Activated T-helper 17 cell treated with anti-CD3 and anti-CD28 coated beads, Interleukin-2, amount 50 U/mL, for 72 hours (primary cell): ENCODE measurements around the gene LSAMP. TPM values are rescaled to one million over a fixed set of nuclear protein-coding genes. Genes with fewer than 3 reads are reported as not detected.

Experiments
- ATAC-seq: fragments of 150-1000 bp; cut with Tn5 transposase; replicated peaks from 2 replicates; pipeline ENCODE4 v1.10.0; 2021; ENCODE audit warnings: mild to moderate bottlenecking, moderate library complexity
- H3K27ac Mint-ChIP-seq: one replicate; pipeline ENCODE4 v1.8.0; 2022; ENCODE audit warnings: mixed read lengths
- H3K27me3 Mint-ChIP-seq: one replicate; pipeline ENCODE4 v1.8.0; 2022; ENCODE audit warnings: mixed read lengths
- H3K36me3 Mint-ChIP-seq: one replicate; pipeline ENCODE4 v1.8.0; 2022; ENCODE audit warnings: low read depth, mild to moderate bottlenecking, mixed read lengths
- H3K4me1 Mint-ChIP-seq: one replicate; pipeline ENCODE4 v1.8.0; 2022; ENCODE audit warnings: mixed read lengths
- H3K4me3 Mint-ChIP-seq: one replicate; pipeline ENCODE4 v1.8.0; 2022; ENCODE audit warnings: mild to moderate bottlenecking, mixed read lengths
- H3K9me3 Mint-ChIP-seq: one replicate; pipeline ENCODE4 v1.8.0; 2022; ENCODE audit warnings: mixed read lengths
- total RNA-seq, 2 donors: library from RNA; stranded (reverse); gene quantifications; one replicate each; pipeline ENCODE4 v1.2.3, GENCODE V29; 2022

Gene LSAMP
- total RNA-seq, 2 donors from 2014 or later = not detected

DNA sequence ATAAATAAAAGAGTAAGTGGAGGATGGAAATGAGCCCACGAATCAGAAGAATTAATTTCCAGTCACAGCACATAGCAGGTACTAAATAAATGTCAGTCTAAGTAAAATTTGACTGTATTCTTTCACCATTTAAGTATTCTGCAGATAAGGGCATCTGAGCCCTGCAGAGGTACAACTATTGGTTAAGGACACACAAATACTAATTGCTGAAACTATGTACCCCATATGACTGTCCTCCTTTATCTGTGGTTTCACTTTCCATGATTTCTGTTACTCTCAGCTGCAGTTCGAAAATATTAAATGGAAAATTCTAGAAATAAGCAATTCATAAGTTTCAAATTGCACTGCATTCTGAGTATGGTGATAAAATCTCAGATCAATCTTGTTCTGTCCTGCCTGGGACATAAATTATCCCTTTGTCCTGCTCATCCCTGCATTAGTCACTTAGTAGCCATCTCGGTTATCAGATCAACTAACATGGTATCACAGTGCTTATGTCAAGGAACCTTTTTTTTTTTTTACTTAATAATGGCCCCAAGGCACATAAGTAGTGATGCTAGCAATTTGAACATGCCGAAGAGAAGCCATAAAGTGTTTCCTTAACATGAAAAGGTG lies 95.1 kb downstream of the LSAMP start:
- Mint-ChIP-seq H3K4me3 (no peak overlapping the region), H3K36me3 (no peaks in the 10 kb centered on the region), H3K9me3 (peaks cover 7% of the 10 kb centered on the region), H3K4me1 (no peaks in the 10 kb centered on the region), H3K27me3 (no peaks in the 10 kb centered on the region), H3K27ac (no peak overlapping the region)
- ATAC-seq = no peak

DNA sequence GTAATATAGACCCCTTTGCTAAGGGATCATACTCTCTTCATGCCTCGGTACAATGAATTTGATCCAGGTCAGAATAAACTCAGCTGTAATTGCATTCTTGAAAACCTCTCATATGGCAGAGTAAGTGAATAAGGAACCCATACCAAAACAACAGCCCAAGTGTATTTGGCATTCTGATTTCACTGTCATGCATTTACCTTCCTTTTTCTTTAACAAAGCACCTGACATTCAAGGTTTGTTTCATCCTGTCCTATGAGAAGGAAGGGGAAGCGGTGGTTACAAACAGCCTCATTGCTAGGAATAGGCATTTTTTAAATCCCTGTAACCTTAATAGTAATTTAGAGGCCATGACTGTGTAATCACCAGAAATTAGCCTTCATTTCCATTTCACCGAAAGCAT lies 97.1 kb downstream of the LSAMP start:
- no peak for ATAC-seq
- no peaks in the 10 kb centered on the region for H3K36me3 Mint-ChIP-seq
- H3K27me3 Mint-ChIP-seq = no peaks in the 10 kb centered on the region

DNA sequence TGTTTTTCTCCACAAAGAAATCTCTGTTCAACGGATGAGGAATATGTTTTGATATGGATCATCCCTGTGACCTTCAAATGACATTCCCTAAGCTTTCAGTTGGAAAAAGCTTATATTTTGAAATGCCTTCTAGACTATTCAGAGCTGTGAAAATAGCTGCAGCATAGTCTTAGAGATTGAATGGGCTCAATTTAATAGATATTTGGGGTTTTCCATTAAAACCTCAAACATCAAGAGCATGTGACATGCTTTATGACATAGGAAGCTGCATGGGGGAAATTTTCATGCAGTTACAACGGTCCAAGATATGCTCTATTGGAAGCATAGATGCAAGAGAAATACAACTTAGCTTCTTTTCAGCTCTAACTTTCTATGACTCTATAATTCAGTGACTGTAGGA lies 102.8 kb downstream of the LSAMP start:
- Mint-ChIP-seq H3K36me3 (no peaks in the 10 kb centered on the region), H3K4me1 (no peaks in the 10 kb centered on the region), H3K27ac (no peak overlapping the region), H3K4me3 (no peak overlapping the region), H3K9me3 (peaks cover 4% of the 10 kb centered on the region), H3K27me3 (no peaks in the 10 kb centered on the region)
- no peak for ATAC-seq

More for the DNA sequence above, 97.1 kb downstream of the LSAMP start:
- no peaks in the 10 kb centered on the region for H3K4me1 Mint-ChIP-seq
- no peak overlapping the region for H3K4me3 Mint-ChIP-seq
- H3K9me3 Mint-ChIP-seq = peaks cover 7% of the 10 kb centered on the region
- H3K27ac Mint-ChIP-seq = no peak overlapping the region

DNA sequence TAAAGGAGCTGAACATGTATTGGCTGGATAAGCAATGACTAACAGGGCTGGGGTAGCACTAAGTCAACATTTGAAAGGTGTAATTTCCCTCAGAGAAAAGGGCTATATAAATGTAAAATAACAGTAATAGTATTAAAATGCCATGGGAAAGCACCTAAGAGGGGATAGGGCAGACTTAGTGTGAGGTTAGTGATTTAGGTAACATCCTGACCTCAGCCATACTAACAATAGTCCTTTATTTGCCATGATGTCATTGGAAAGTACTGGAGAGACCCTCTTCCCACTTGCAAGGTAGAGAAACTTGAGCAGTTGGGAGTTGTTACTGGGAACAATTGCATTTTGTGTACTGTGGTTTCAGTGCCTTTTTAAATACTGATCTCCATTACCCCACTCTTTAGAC lies 103.4 kb downstream of the LSAMP start:
- no peak for ATAC-seq
- H3K27ac Mint-ChIP-seq = no peak overlapping the region
- H3K4me1 Mint-ChIP-seq = no peaks in the 10 kb centered on the region
- H3K9me3 Mint-ChIP-seq = peaks cover 4% of the 10 kb centered on the region
- no peaks in the 10 kb centered on the region for H3K27me3 Mint-ChIP-seq
- no peak overlapping the region for H3K4me3 Mint-ChIP-seq
- H3K36me3 Mint-ChIP-seq = no peaks in the 10 kb centered on the region

DNA sequence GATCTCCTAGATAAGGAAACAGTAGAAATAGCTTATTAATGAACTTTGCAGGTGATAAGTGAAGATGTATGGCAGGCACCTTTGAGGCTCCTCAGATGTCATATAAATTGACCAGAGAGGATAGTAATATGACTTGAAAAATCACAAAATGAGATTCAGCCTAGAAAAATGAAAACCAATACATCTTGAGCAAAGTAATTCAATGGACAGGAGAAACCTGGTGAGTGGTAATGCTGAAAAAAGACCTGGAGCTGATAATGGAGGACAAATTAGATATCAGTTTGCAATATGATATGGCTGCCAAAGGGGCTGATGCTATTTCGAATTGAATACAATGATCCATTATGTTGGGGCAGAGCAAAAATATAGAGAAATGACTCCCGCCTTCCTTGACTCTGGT lies 103.9 kb downstream of the LSAMP start:
- H3K36me3 Mint-ChIP-seq = no peaks in the 10 kb centered on the region
- no peak for ATAC-seq
- H3K4me1 Mint-ChIP-seq = no peaks in the 10 kb centered on the region
- H3K27me3 Mint-ChIP-seq = no peaks in the 10 kb centered on the region
- H3K27ac Mint-ChIP-seq = no peak overlapping the region
- H3K9me3 Mint-ChIP-seq = peaks cover 4% of the 10 kb centered on the region
- no peak overlapping the region for H3K4me3 Mint-ChIP-seq

DNA sequence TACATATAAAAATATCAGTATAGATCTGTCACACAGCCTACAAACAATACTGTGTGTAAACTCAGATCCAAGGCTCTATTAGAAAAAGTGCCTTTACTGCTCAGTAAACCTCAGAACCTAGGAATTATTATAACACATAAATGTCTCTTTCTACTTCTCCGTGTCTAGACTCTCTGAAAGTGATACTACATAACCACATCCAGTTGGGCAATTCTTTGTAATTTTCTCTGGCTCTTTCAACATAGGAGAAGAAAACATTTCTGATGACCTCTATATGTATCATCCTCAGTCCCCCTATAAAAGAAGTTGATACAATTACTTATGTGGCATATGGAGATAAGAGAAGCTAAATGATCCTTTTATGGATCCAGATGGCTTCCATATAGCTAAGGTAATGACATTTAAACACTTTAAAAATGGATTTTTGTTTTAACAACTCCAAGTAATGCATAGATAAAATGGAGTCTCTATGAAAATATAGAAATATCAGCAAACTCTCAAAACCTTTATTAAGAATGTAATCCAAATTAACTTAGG lies 104.5 kb downstream of the LSAMP start:
- Mint-ChIP-seq H3K36me3 (no peaks in the 10 kb centered on the region), H3K27me3 (no peaks in the 10 kb centered on the region), H3K4me1 (no peaks in the 10 kb centered on the region), H3K27ac (no peak overlapping the region), H3K9me3 (peaks cover 4% of the 10 kb centered on the region), H3K4me3 (no peak overlapping the region)
- ATAC-seq = no peak

DNA sequence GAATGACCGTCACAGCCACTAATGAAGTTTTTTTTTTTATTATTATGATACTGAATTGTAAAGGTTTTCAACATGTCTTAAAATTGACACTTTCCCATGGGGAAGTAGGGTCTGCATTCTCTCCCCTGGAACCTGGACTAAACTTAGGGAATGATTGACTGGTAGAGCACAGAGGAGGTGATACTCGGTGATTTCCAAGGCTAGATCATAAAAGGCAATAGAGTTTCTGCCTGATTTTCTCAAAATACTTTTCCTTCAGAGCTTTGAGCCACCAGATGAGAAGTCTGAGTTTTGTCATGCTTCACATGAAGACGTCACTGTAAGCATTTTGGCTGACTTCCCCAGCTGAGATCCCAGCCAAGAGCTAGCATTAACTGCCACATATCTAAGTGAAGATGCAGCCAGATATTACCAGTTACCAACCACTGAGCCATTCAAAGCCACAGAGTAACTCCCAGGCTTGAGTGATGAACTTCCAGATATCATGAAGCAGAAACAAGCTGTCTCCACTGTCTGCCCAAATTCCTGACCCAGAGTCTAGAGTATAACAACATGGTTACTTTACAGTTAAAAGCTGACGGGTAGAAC lies 105.8 kb downstream of the LSAMP start:
- no peaks in the 10 kb centered on the region for H3K4me1 Mint-ChIP-seq
- H3K27me3 Mint-ChIP-seq = no peaks in the 10 kb centered on the region
- H3K27ac Mint-ChIP-seq = no peak overlapping the region
- H3K4me3 Mint-ChIP-seq = no peak overlapping the region
- no peak for ATAC-seq
- peaks cover 4% of the 10 kb centered on the region for H3K9me3 Mint-ChIP-seq
- H3K36me3 Mint-ChIP-seq = no peaks in the 10 kb centered on the region

DNA sequence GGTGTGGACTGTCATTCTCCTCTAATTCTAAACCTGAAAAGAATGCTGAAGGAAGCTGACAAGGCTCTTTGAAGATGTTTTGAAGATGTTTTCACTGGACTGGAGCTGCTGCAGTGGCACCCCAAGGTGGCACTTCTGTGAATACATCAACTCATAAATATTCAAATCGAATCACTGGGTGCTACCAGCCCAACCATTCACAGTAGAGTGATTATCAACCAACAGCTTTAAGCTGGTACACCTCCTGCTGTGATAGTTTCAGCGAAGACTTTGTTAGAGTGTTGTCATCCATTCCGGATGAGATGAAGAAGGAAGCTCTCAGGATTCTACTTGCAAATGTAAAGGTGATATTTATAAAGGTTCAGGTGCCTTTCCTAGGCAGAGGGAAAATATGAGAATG lies 106.6 kb downstream of the LSAMP start:
- H3K9me3 Mint-ChIP-seq = peaks cover 4% of the 10 kb centered on the region
- ATAC-seq = no peak
- no peaks in the 10 kb centered on the region for H3K36me3 Mint-ChIP-seq
- no peaks in the 10 kb centered on the region for H3K27me3 Mint-ChIP-seq
- H3K4me1 Mint-ChIP-seq = no peaks in the 10 kb centered on the region
- H3K27ac Mint-ChIP-seq = no peak overlapping the region
- H3K4me3 Mint-ChIP-seq = no peak overlapping the region

DNA sequence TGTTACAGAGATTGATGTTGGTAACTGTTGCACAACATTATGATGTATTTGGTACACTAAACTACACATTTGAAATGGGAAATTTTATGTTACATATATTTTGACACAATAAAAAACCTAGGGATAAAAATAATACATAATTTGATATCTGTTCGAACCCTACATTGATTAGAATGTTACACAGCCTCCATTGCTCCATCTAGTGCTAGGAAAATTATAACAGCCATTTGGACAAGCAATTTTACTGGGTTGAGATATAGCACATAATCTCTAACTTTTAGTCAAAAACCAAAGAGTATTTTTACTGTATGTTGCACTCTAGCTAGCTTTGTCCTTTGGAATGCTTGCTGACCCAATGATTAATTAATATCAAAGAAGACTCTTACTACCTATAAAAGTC lies 108.1 kb downstream of the LSAMP start:
- H3K27ac Mint-ChIP-seq = no peak overlapping the region
- no peak for ATAC-seq
- no peaks in the 10 kb centered on the region for H3K36me3 Mint-ChIP-seq
- H3K4me1 Mint-ChIP-seq = no peaks in the 10 kb centered on the region
- no peak overlapping the region for H3K4me3 Mint-ChIP-seq
- H3K27me3 Mint-ChIP-seq = no peaks in the 10 kb centered on the region
- no peaks in the 10 kb centered on the region for H3K9me3 Mint-ChIP-seq

DNA sequence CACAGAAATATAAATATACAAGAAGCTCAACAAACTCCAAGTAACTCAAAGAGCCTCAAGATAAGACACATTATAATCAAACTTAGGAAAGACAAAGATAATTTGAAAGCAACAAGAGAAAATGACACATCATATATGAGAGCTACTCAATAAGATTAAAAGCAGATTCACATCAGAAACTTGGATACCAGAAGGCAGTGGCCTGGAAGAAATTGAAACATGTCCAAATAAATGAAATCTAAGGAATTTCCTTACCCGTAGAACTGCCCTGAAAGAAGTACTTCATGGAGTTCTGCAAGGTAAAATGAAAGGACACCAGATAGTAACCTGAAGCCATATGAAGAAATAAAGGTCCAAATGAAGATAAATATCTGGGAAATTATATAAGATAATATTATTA lies 113.9 kb downstream of the LSAMP start:
- Mint-ChIP-seq H3K27me3 (no peaks in the 10 kb centered on the region), H3K4me1 (no peaks in the 10 kb centered on the region), H3K36me3 (no peaks in the 10 kb centered on the region), H3K27ac (no peak overlapping the region), H3K9me3 (peaks cover 4% of the 10 kb centered on the region), H3K4me3 (no peak overlapping the region)
- ATAC-seq = no peak

DNA sequence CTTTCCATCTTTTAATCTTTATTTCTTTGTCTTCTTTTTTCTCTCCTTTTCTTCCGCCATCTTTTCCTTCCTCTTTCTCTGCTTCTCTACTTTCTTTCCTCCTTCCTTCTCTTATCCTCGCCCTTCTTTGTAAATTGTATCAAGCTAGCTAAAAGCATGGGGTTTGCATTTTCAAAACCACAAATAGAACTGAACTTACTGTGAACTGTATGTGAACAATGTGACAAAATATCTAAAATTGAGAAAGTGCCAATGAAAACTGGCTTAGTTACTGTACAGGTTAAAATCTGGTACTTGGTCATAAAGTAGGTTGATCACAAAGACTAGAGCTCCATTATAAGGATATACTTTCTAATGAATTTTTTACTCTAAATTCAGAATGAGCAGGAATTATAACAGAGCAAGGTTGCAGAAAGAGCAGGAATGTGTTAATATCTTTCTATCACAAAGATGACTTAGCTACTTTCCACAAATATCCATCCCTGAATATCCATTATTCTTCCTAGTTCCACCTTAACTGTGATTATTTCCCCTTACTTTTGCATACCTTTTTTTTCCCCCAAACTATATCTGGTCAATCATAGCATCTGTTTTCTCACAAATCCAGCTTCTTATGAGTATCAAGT lies 122.4 kb downstream of the LSAMP start:
- Mint-ChIP-seq H3K9me3 (peaks cover 9% of the 10 kb centered on the region), H3K27ac (no peak overlapping the region), H3K4me1 (no peaks in the 10 kb centered on the region), H3K36me3 (no peaks in the 10 kb centered on the region), H3K27me3 (no peaks in the 10 kb centered on the region), H3K4me3 (no peak overlapping the region)
- ATAC-seq = no peak

DNA sequence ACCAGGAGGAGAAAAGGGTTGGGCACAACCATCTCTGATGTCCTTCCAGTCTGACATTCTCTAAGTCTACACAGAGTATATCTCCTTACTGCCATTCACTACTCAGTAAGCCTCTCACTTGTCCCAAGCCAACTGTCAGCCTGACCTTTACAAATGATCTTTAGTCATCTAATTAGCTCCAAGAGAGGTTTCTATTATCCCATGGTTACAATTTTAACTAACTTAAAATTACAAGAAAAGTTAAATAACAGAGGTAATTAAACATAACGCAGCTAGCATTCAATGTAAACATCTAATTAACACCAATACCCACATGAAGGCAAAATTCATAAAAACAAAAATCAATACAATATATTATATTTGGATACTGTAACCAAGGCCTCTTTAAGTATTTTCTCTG lies 126.9 kb downstream of the LSAMP start:
- no peak overlapping the region for H3K4me3 Mint-ChIP-seq
- no peaks in the 10 kb centered on the region for H3K36me3 Mint-ChIP-seq
- no peaks in the 10 kb centered on the region for H3K27me3 Mint-ChIP-seq
- H3K27ac Mint-ChIP-seq = no peak overlapping the region
- H3K4me1 Mint-ChIP-seq = no peaks in the 10 kb centered on the region
- ATAC-seq = no peak
- H3K9me3 Mint-ChIP-seq = peaks cover 5% of the 10 kb centered on the region

DNA sequence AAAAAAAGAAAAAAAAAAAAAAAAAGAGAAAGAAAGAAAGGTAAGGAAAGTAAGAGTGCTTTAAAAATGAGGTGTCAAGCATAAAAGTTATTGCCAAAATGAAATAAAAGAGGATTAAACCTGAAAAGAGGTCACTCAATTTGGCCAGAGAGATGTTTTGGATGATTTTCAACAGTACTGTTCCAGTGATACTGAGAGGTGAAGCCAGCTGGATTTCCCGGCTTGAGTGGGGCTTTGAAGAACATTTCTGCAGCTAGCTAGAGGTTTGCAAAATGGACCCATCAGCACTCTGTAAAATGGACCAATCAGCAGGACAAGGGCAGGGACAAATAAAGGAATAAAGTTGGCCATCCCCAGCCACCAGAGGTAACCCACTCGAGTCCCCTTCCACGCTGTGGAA lies 128.5 kb downstream of the LSAMP start:
- no peak for ATAC-seq
- no peaks in the 10 kb centered on the region for H3K4me1 Mint-ChIP-seq
- no peaks in the 10 kb centered on the region for H3K27me3 Mint-ChIP-seq
- H3K9me3 Mint-ChIP-seq = no peaks in the 10 kb centered on the region
- no peak overlapping the region for H3K27ac Mint-ChIP-seq
- H3K36me3 Mint-ChIP-seq = no peaks in the 10 kb centered on the region
- H3K4me3 Mint-ChIP-seq = no peak overlapping the region

DNA sequence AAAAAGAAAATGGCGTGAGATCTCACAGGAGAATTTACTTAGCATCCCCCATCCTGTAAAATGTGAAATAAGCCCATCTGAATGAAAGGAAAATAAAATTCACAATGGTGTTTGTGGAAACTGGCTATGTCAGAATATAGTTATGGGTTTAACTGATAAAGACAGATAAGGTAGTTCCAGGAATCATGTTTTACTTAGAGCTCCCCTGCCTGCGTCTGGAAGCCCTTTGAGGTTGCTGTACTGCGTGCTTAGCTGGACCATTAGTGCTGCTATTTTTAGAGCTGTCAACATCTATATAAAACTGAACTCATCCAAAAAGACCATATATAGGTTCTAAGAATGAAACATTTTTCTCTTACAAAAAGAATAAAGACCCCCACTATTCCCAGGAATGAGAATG lies 130.8 kb downstream of the LSAMP start:
- no peak overlapping the region for H3K27ac Mint-ChIP-seq
- no peak for ATAC-seq

DNA sequence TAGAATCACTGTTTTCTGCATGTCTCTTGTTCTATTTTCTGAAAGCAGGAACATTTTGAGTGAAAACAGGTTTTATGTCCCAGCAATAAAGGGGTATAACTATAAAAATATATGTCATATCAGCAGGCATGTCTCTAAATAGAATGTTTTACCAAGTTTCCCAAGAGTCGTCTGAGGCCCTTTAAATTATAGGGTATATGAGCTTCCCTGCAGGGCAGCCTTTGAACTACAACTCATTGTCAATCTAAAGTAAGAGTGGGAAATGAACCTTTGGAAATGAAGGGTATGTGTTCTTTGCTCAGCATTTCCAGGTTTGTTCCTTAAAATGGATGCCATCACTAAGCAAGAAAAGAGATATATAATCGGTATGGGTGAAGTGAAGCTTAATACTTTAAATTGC lies 138.6 kb downstream of the LSAMP start:
- Mint-ChIP-seq H3K36me3 (no peaks in the 10 kb centered on the region), H3K4me1 (no peaks in the 10 kb centered on the region), H3K4me3 (no peak overlapping the region), H3K27me3 (no peaks in the 10 kb centered on the region), H3K27ac (no peak overlapping the region), H3K9me3 (peaks cover 9% of the 10 kb centered on the region)
- ATAC-seq = no peak

More for the DNA sequence above, 130.8 kb downstream of the LSAMP start:
- Mint-ChIP-seq H3K4me1 (no peaks in the 10 kb centered on the region), H3K9me3 (no peaks in the 10 kb centered on the region), H3K36me3 (no peaks in the 10 kb centered on the region), H3K4me3 (no peak overlapping the region), H3K27me3 (no peaks in the 10 kb centered on the region)
